ENCODE measurements around the gene SDK1. TPM values are rescaled to one million over a fixed set of nuclear protein-coding genes. Genes with fewer than 3 reads are reported as not detected.
A peak's percentile ranks its signal among the peaks of the same experiment; 100 is the strongest.

Gene SDK1
- total RNA-seq, 2 experiments from 2014 or later, result 0.25 to 0.78 TPM

- peak overlapping the region; percentile 37 for H3K4me3 Mint-ChIP-seq
- peak overlapping the region; percentile 42 for H3K27ac Mint-ChIP-seq
- TF ChIP-seq, protein P1, sequence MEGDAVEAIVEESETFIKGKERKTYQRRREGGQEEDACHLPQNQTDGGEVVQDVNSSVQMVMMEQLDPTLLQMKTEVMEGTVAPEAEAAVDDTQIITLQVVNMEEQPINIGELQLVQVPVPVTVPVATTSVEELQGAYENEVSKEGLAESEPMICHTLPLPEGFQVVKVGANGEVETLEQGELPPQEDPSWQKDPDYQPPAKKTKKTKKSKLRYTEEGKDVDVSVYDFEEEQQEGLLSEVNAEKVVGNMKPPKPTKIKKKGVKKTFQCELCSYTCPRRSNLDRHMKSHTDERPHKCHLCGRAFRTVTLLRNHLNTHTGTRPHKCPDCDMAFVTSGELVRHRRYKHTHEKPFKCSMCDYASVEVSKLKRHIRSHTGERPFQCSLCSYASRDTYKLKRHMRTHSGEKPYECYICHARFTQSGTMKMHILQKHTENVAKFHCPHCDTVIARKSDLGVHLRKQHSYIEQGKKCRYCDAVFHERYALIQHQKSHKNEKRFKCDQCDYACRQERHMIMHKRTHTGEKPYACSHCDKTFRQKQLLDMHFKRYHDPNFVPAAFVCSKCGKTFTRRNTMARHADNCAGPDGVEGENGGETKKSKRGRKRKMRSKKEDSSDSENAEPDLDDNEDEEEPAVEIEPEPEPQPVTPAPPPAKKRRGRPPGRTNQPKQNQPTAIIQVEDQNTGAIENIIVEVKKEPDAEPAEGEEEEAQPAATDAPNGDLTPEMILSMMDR (IDR thresholded peaks at IDR 0.05), result no peak
- H3K36me3 Mint-ChIP-seq (ENCODE audit: low read depth), result no peaks in the 10 kb centered on the region
- ChIA-PET POLR2A (interaction anchor here (0.6 kb wide), 1 partner anchor 22 kb away, joined by 4 read pairs; no protein-coding TSS in a partner anchor), CTCF (no interaction called here)
- no peaks in the 10 kb centered on the region for H3K9me3 Mint-ChIP-seq
- intact Hi-C loops (cut with micrococcal nuclease), result no loop called here
- H3K27me3 Mint-ChIP-seq, result no peaks in the 10 kb centered on the region
- DNase-seq (peak; percentile 16), ATAC-seq (peak; percentile 58)
- H3K4me1 Mint-ChIP-seq (ENCODE audit: low read depth), result peaks cover 2% of the 10 kb centered on the region
Observed at GRCh38 chr7:4204513-4205165, 903.6 kb downstream of the SDK1 start.

DNA sequence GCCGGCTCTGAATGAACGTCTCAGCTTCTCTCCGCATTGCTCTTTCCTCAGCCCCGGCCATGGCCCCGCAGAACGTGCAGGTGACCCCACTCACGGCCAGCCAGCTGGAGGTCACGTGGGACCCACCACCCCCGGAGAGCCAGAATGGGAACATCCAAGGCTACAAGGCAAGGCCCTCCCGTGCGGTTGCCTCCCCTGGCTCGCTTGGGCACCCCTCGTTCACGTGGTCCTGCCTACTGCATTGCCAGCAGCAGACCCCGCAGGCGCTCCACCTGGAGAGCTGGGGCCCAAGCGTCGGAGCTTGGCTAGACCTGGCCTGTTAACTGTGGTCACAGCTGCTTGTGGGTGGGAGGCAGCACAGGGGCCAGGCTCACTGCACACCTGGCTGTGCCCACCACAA lies 904.8 kb downstream of the SDK1 start:
- DNase-seq (no peak), ATAC-seq (no peak)
- Mint-ChIP-seq H3K36me3 (ENCODE audit: low read depth) (no peaks in the 10 kb centered on the region), H3K4me3 (no peak overlapping the region), H3K9me3 (no peaks in the 10 kb centered on the region), H3K27me3 (no peaks in the 10 kb centered on the region), H3K27ac (no peak overlapping the region), H3K4me1 (ENCODE audit: low read depth) (peaks cover 2% of the 10 kb centered on the region)
- POLR2A ChIA-PET, result no interaction called here
- TF ChIP-seq, protein P1 (IDR thresholded peaks at IDR 0.05), result no peak
- intact Hi-C loops (cut with micrococcal nuclease), result no loop called here
- CTCF ChIA-PET, result no interaction called here

- Mint-ChIP-seq H3K36me3 (ENCODE audit: low read depth) (no peaks in the 10 kb centered on the region), H3K27ac (no peak overlapping the region), H3K4me1 (ENCODE audit: low read depth) (peaks cover 2% of the 10 kb centered on the region), H3K9me3 (no peaks in the 10 kb centered on the region), H3K27me3 (no peaks in the 10 kb centered on the region), H3K4me3 (no peak overlapping the region)
- intact Hi-C loops (cut with micrococcal nuclease), result no loop called here
- POLR2A ChIA-PET, result no interaction called here
- DNase-seq (no peak), ATAC-seq (no peak)
- CTCF ChIA-PET, result no interaction called here
- TF ChIP-seq, protein P1 (IDR thresholded peaks at IDR 0.05), result no peak
Observed at GRCh38 chr7:4207011-4207410, 906.0 kb downstream of the SDK1 start.

- ATAC-seq (no peak), DNase-seq (no peak)
- no peaks in the 10 kb centered on the region for H3K36me3 Mint-ChIP-seq (ENCODE audit: low read depth)
- no peaks in the 10 kb centered on the region for H3K9me3 Mint-ChIP-seq
- no peaks in the 10 kb centered on the region for H3K27me3 Mint-ChIP-seq
- POLR2A ChIA-PET, result no interaction called here
- peaks cover 2% of the 10 kb centered on the region for H3K4me1 Mint-ChIP-seq (ENCODE audit: low read depth)
- CTCF ChIA-PET, result no interaction called here
- intact Hi-C loops (cut with micrococcal nuclease), result no loop called here
- TF ChIP-seq, protein P1 (IDR thresholded peaks at IDR 0.05), result no peak
- no peak overlapping the region for H3K27ac Mint-ChIP-seq
- no peak overlapping the region for H3K4me3 Mint-ChIP-seq
Observed at GRCh38 chr7:4208086-4208485, 907.0 kb downstream of the SDK1 start.

GRCh38 chr7:4208586-4208985 lies 907.5 kb downstream of the SDK1 start:
- H3K27ac Mint-ChIP-seq, result no peak overlapping the region
- H3K4me3 Mint-ChIP-seq, result no peak overlapping the region
- peaks cover 2% of the 10 kb centered on the region for H3K4me1 Mint-ChIP-seq (ENCODE audit: low read depth)
- POLR2A ChIA-PET, result no interaction called here
- intact Hi-C loops (cut with micrococcal nuclease), result no loop called here
- ATAC-seq (no peak), DNase-seq (no peak)
- H3K27me3 Mint-ChIP-seq, result no peaks in the 10 kb centered on the region
- H3K9me3 Mint-ChIP-seq, result no peaks in the 10 kb centered on the region
- TF ChIP-seq, protein P1 (IDR thresholded peaks at IDR 0.05), result no peak
- CTCF ChIA-PET, result no interaction called here
- H3K36me3 Mint-ChIP-seq (ENCODE audit: low read depth), result no peaks in the 10 kb centered on the region

Data from activated CD8-positive, alpha-beta T cell treated with anti-CD3 and anti-CD28 coated beads for 36 hours (primary cell).